ENCODE data around the gene WNT1.

DNA sequence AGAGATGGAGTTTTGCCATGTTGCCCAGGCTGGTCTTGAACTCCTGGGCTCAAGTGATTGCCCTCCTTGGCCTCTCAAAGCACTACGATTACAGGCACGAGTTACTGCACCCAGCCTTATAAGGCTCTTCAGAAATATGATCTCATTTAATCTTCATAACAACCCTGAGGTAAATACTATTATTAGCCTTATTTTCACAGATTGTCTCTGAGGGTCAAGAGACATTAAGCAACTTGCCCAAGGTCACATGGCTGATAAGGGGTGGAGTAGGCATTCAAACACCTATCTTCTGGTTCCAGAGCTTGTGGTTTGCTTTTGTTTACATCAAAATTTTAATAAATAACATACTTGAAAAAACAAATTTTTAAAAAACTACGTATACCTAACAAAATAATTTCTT is 35.3 kb downstream of the WNT1 start:
- TF ChIP-seq, protein P1, sequence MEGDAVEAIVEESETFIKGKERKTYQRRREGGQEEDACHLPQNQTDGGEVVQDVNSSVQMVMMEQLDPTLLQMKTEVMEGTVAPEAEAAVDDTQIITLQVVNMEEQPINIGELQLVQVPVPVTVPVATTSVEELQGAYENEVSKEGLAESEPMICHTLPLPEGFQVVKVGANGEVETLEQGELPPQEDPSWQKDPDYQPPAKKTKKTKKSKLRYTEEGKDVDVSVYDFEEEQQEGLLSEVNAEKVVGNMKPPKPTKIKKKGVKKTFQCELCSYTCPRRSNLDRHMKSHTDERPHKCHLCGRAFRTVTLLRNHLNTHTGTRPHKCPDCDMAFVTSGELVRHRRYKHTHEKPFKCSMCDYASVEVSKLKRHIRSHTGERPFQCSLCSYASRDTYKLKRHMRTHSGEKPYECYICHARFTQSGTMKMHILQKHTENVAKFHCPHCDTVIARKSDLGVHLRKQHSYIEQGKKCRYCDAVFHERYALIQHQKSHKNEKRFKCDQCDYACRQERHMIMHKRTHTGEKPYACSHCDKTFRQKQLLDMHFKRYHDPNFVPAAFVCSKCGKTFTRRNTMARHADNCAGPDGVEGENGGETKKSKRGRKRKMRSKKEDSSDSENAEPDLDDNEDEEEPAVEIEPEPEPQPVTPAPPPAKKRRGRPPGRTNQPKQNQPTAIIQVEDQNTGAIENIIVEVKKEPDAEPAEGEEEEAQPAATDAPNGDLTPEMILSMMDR (IDR thresholded peaks at IDR 0.05; ENCODE audit: low read depth, low read length), result no peak
- no peak for TF ChIP-seq EZH2phosphoT487 (IDR thresholded peaks at IDR 0.05; ENCODE audit: low read depth)

Measured in OCI-LY3 (cell line).